HepG2 (cell line): ENCODE results near the gene AFF1. TPM values are rescaled to one million over a fixed set of nuclear protein-coding genes. Genes with fewer than 3 reads are reported as not detected.
A peak's percentile ranks its signal among the peaks of the same experiment; 100 is the strongest.

Source experiments
- BCL3 ChIP-seq: sonication (generic); formaldehyde crosslinking; IDR thresholded peaks from 2 replicates; pipeline ENCODE4 v1.5.1; 2020; ENCODE audit warnings: mild to moderate bottlenecking, missing genetic modification reagents, moderate library complexity
- DBP ChIP-seq: sonication (generic); formaldehyde crosslinking; IDR thresholded peaks from 2 replicates; pipeline ENCODE4 v1.4.0; 2020; ENCODE audit warnings: missing genetic modification reagents; ENCODE audit errors: not compliant biosample characterization
- DNMT1 ChIP-seq: sonication (generic); formaldehyde crosslinking; IDR thresholded peaks from 2 replicates; pipeline ENCODE4 v1.5.1; 2020; ENCODE audit warnings: mild to moderate bottlenecking, missing genetic modification reagents
- FIP1L1 ChIP-seq: fragments of 200-400 bp; formaldehyde crosslinking; IDR thresholded peaks from 2 replicates; pipeline ENCODE4 v1.6.1; 2018; ENCODE audit warnings: low read depth, mild to moderate bottlenecking, low read length, moderate library complexity, borderline replicate concordance; ENCODE audit not compliant: insufficient read depth
- MAX ChIP-seq: IDR thresholded peaks from 2 replicates; pipeline ENCODE4 v1.6.1; 2012; ENCODE audit warnings: inconsistent platforms
- MEIS1 ChIP-seq: sonication (generic); formaldehyde crosslinking; IDR thresholded peaks from 2 replicates; pipeline ENCODE4 v1.9.0; 2021; ENCODE audit warnings: mild to moderate bottlenecking, missing genetic modification reagents, moderate library complexity, borderline replicate concordance
- TOPORS ChIP-seq: sonication (generic); formaldehyde crosslinking; IDR thresholded peaks from 2 replicates; pipeline ENCODE4 v1.8.0; 2023; ENCODE audit warnings: mild to moderate bottlenecking, missing genetic modification reagents
- ZBTB20 ChIP-seq: sonication (generic); formaldehyde crosslinking; IDR thresholded peaks from 2 replicates; pipeline ENCODE4 v1.8.1; 2023; ENCODE audit warnings: missing genetic modification reagents, low read depth, mild to moderate bottlenecking, borderline replicate concordance
- ZBTB39 ChIP-seq: sonication (generic); formaldehyde crosslinking; IDR thresholded peaks from 2 replicates; pipeline ENCODE4 v1.5.0; 2020; ENCODE audit warnings: missing genetic modification reagents
- ZNF12 ChIP-seq: sonication (generic); formaldehyde crosslinking; IDR thresholded peaks from 2 replicates; pipeline ENCODE4 v1.5.0; 2020; ENCODE audit warnings: missing genetic modification reagents
- ZNF180 ChIP-seq: sonication (generic); formaldehyde crosslinking; IDR thresholded peaks from 2 replicates; pipeline ENCODE4 v1.4.0; 2020; ENCODE audit warnings: low read depth, missing genetic modification reagents, borderline replicate concordance
- ZNF276 ChIP-seq: sonication (generic); formaldehyde crosslinking; IDR thresholded peaks from 2 replicates; pipeline ENCODE4 v1.4.0; 2020; ENCODE audit warnings: mild to moderate bottlenecking, low read depth, missing genetic modification reagents
- ZNF547 ChIP-seq: sonication (generic); formaldehyde crosslinking; IDR thresholded peaks from 2 replicates; pipeline ENCODE4 v1.5.1; 2020; ENCODE audit warnings: mild to moderate bottlenecking, missing genetic modification reagents
- ZNF605 ChIP-seq: sonication (generic); formaldehyde crosslinking; IDR thresholded peaks from 2 replicates; pipeline ENCODE4 v1.8.0; 2022; ENCODE audit warnings: mild to moderate bottlenecking, missing genetic modification reagents
- ZNF687 ChIP-seq: sonication (generic); formaldehyde crosslinking; IDR thresholded peaks from 2 replicates; pipeline ENCODE4 v1.5.1; 2020; ENCODE audit warnings: mild to moderate bottlenecking, missing genetic modification reagents, moderate library complexity
- ZNF7 ChIP-seq: IDR thresholded peaks from 2 replicates; pipeline ENCODE4 v1.6.1; 2016; ENCODE audit warnings: missing biosample characterization, missing genetic modification reagents
- ZSCAN22 ChIP-seq: sonication (generic); formaldehyde crosslinking; IDR thresholded peaks from 2 replicates; pipeline ENCODE4 v1.4.0; 2020; ENCODE audit warnings: mild to moderate bottlenecking, missing genetic modification reagents
- polyA plus RNA-seq, 8 experiments: library from polyadenylated mRNA; depleted of rRNA in 3 of 8; stranded (reverse) in 7 of 8; unstranded in 1 of 8; fragments of >200 nt; fragmentation: Illumina TruSeq in 4 of 8; extraction: Trizol in 4 of 8; gene quantifications; 2 replicates each; pipeline versions ENCODE4 v1.2.1 to v1.2.3, GENCODE V29; 2011 to 2016; ENCODE audit warnings: low read depth in 4 of 8, missing spikeins in 1 of 8, mixed read lengths in 1 of 8; ENCODE audit not compliant: insufficient read depth in 1 of 8
- total RNA-seq, 5 experiments: library from RNA; depleted of rRNA; stranded (reverse); fragments of >200 nt; fragmentation: Illumina TruSeq; extraction: Trizol; gene quantifications; 2 replicates each; pipeline ENCODE4 v1.2.3, GENCODE V29; 2016; ENCODE audit warnings: low read depth in 1 of 5

Gene AFF1
- total and polyA plus RNA-seq, 2 of the 13 experiments (the other 11 are each of a cell fraction or from before 2014, with no cell fraction given): 15.5 to 15.9 TPM

- TF ChIP-seq FIP1L1: no peak
- peak; percentile 88 for TF ChIP-seq ZNF687 (CRISPR knock-in tag)
- TF ChIP-seq ZNF12: no peak
- TF ChIP-seq DBP (CRISPR knock-in tag): no peak
- TF ChIP-seq DNMT1 (CRISPR knock-in tag): no peak; the same call in 1 of the 2 replicates
- peak; percentile 75; the same call in 1 of the 2 replicates for TF ChIP-seq TOPORS
- TF ChIP-seq ZSCAN22: 0 out of 2 replicates have a peak, but pooled peaks have one; percentile 53
- peak; percentile 86 for TF ChIP-seq BCL3 (CRISPR knock-in tag)
- peak; percentile 86 for TF ChIP-seq MAX
- TF ChIP-seq ZNF7: no peak
- peak; percentile 37; the same call in 1 of the 2 replicates for TF ChIP-seq ZBTB39
- peak; percentile 61; the same call in 1 of the 2 replicates for TF ChIP-seq ZNF276 (CRISPR knock-in tag)
- TF ChIP-seq ZNF180 (CRISPR knock-in tag): no peak
- peak; percentile 69; the same call in 1 of the 2 replicates for TF ChIP-seq ZNF547 (CRISPR knock-in tag)
- no peak for TF ChIP-seq ZBTB20 (CRISPR knock-in tag)
- TF ChIP-seq MEIS1 (CRISPR knock-in tag): peak; percentile 72
- no peak; the same call in 1 of the 2 replicates for TF ChIP-seq ZNF605 (CRISPR knock-in tag)
These were observed at the start of gene AFF1 (continued) for GRCh38 chr4:86934771-86935565.
